GM23338 (cell line): ENCODE data around the gene BTC. TPM values are rescaled to one million over a fixed set of nuclear protein-coding genes. Genes with fewer than 3 reads are reported as not detected.

Source experiments
- ATAC-seq: fragments of 200-7000 bp; cut with Tn5 transposase; 3 replicates; pipeline ENCODE4 v1.9.1; 2020
- DNase-seq: peaks from one replicate; pipeline ENCODE4 v3.0.0-alpha.2; 2015; ENCODE audit warnings: low spot score
- H2AFZ ChIP-seq: fragments of 200-600 bp; sonication (generic); 2 replicates; pipeline ENCODE4 v1.8.0; 2016; ENCODE audit warnings: antibody characterized with exemption, mild to moderate bottlenecking, moderate library complexity
- H3F3A ChIP-seq: fragments of 200-600 bp; sonication (generic); replicated peaks from 2 replicates; pipeline ENCODE4 v1.8.0; 2017; ENCODE audit warnings: antibody characterized with exemption, mixed run types, low read depth
- H3K27ac ChIP-seq: fragments of 200-600 bp; sonication (generic); 2 replicates; pipeline ENCODE4 v1.6.1; 2016; ENCODE audit warnings: low read depth
- H3K27me3 ChIP-seq: fragments of 200-600 bp; sonication (generic); 2 replicates; pipeline ENCODE4 v1.8.0; 2016; ENCODE audit warnings: mild to moderate bottlenecking, mixed run types, moderate library complexity; ENCODE audit not compliant: insufficient read depth
- H3K36me3 ChIP-seq: fragments of 200-600 bp; sonication (generic); 2 replicates; pipeline ENCODE4 v1.8.0; 2016; ENCODE audit warnings: mild to moderate bottlenecking; ENCODE audit not compliant: insufficient read depth
- H3K4me1 ChIP-seq: fragments of 200-600 bp; sonication (generic); 2 replicates; pipeline ENCODE4 v1.8.0; 2016; ENCODE audit warnings: mild to moderate bottlenecking, moderate library complexity; ENCODE audit not compliant: insufficient read depth
- H3K4me2 ChIP-seq: fragments of 200-600 bp; sonication (generic); 2 replicates; pipeline ENCODE4 v1.7.1; 2017; ENCODE audit warnings: mixed run types
- H3K4me3 ChIP-seq: fragments of 200-600 bp; sonication (generic); 2 replicates; pipeline ENCODE4 v1.6.1; 2016; ENCODE audit warnings: mixed run types
- H3K79me2 ChIP-seq: fragments of 200-600 bp; sonication (generic); replicated peaks from 2 replicates; pipeline ENCODE4 v1.8.0; 2017; ENCODE audit warnings: mild to moderate bottlenecking; ENCODE audit not compliant: insufficient read depth
- H3K9me2 ChIP-seq: fragments of 200-600 bp; sonication (generic); 2 replicates; pipeline ENCODE4 v1.8.0; 2017; ENCODE audit not compliant: insufficient read depth
- H4K20me1 ChIP-seq: fragments of 200-600 bp; sonication (generic); replicated peaks from 2 replicates; pipeline ENCODE4 v1.8.0; 2017; ENCODE audit warnings: mild to moderate bottlenecking; ENCODE audit not compliant: insufficient read depth
- H3K27ac Mint-ChIP-seq: 2 replicates; pipeline ENCODE4 v1.8.0; 2020; ENCODE audit warnings: inconsistent platforms, mild to moderate bottlenecking, moderate library complexity, mixed read lengths
- H3K27me3 Mint-ChIP-seq: 3 replicates; pipeline ENCODE4 v1.8.0; 2022; ENCODE audit warnings: low read depth, mild to moderate bottlenecking, moderate library complexity, mixed read lengths, inconsistent platforms; ENCODE audit not compliant: insufficient read depth, poor library complexity
- H3K36me3 Mint-ChIP-seq: 3 replicates; pipeline ENCODE4 v1.8.0; 2021; ENCODE audit warnings: low read depth, mild to moderate bottlenecking, inconsistent platforms, moderate library complexity, mixed read lengths
- H3K4me1 Mint-ChIP-seq: 3 replicates; pipeline ENCODE4 v1.8.0; 2020; ENCODE audit warnings: mild to moderate bottlenecking, inconsistent platforms, mixed read lengths
- H3K4me3 Mint-ChIP-seq: 3 replicates; pipeline ENCODE4 v1.8.0; 2021; ENCODE audit warnings: moderate library complexity, mild to moderate bottlenecking, inconsistent platforms, mixed read lengths
- H3K9me3 Mint-ChIP-seq: 3 replicates; pipeline ENCODE4 v1.8.0; 2020; ENCODE audit warnings: moderate library complexity, mild to moderate bottlenecking, inconsistent platforms, mixed read lengths
- CREB1 ChIP-seq: fragments of 250-450 bp; sonication (Bioruptor Pico); IDR thresholded peaks from 2 replicates; pipeline ENCODE4 v1.5.0; 2020; ENCODE audit warnings: low read depth, mild to moderate bottlenecking, moderate library complexity
- JUNB ChIP-seq: IDR thresholded peaks from one replicate; pipeline ENCODE4 v1.6.1; 2016; ENCODE audit warnings: antibody characterized with exemption; ENCODE audit not compliant: unreplicated experiment
- POLR2AphosphoS5 ChIP-seq: IDR thresholded peaks from 2 replicates; pipeline ENCODE4 v1.6.1; 2016; ENCODE audit warnings: antibody characterized with exemption, low read depth
- STAT1 ChIP-seq: IDR thresholded peaks from one replicate; pipeline ENCODE4 v1.6.1; 2016; ENCODE audit warnings: antibody characterized with exemption; ENCODE audit not compliant: unreplicated experiment
- ZNF114 ChIP-seq: fragments of 250-450 bp; sonication (Bioruptor Pico); IDR thresholded peaks from 2 replicates; pipeline ENCODE4 v1.5.0; 2020; ENCODE audit warnings: mild to moderate bottlenecking, moderate library complexity
- polyA plus RNA-seq: library from polyadenylated mRNA; unstranded; fragments of >200 nt; fragmentation: Nextera tagmentation; extraction: Ambion mirVana; gene quantifications from 2 replicates; pipeline ENCODE4 v1.2.1, GENCODE V29; 2016
- total RNA-seq: library from RNA; depleted of rRNA; stranded (reverse); fragments of >200 nt; shearing (Covaris generic); gene quantifications from 2 replicates; pipeline ENCODE4 v1.2.3, GENCODE V29; 2014
- TF ChIP-seq, protein P1 (sequence below): IDR thresholded peaks from one replicate; pipeline ENCODE4 v1.6.1; 2018; ENCODE audit warnings: antibody characterized with exemption; ENCODE audit not compliant: unreplicated experiment
- TF ChIP-seq, protein P2 (sequence below): fragments of 250-450 bp; sonication (Bioruptor Pico); IDR thresholded peaks from 2 replicates; pipeline ENCODE4 v1.5.0; 2020; ENCODE audit warnings: mild to moderate bottlenecking, moderate library complexity

BTC gene
- total and polyA plus RNA-seq, 2 experiments from 2014 or later: 0.18 to 0.59 TPM

DNA sequence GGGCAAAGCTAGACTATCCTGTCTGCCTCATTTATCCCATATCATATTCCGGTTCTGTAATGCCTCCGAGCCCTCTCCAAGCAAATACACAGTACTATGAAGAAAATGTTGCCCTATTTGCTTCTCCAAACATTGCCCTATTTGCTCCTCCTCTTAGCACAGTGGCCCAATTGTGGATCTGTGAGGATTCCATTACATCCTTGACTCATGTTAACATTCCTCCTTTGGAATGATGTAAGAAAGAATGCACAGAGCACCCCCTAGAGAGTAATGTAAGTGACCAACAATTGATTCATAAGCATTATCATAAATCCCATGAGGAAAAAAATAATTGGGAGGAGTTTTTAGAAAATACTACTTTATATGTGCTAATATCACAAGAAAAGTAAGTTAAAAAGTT, 11.3 kb upstream of the BTC start (continued):
- TF ChIP-seq ZNF114 (CRISPR knock-in tag): no peak
- TF ChIP-seq JUNB: no peak
- no peak for TF ChIP-seq CREB1 (CRISPR knock-in tag)
- TF ChIP-seq, protein P1, sequence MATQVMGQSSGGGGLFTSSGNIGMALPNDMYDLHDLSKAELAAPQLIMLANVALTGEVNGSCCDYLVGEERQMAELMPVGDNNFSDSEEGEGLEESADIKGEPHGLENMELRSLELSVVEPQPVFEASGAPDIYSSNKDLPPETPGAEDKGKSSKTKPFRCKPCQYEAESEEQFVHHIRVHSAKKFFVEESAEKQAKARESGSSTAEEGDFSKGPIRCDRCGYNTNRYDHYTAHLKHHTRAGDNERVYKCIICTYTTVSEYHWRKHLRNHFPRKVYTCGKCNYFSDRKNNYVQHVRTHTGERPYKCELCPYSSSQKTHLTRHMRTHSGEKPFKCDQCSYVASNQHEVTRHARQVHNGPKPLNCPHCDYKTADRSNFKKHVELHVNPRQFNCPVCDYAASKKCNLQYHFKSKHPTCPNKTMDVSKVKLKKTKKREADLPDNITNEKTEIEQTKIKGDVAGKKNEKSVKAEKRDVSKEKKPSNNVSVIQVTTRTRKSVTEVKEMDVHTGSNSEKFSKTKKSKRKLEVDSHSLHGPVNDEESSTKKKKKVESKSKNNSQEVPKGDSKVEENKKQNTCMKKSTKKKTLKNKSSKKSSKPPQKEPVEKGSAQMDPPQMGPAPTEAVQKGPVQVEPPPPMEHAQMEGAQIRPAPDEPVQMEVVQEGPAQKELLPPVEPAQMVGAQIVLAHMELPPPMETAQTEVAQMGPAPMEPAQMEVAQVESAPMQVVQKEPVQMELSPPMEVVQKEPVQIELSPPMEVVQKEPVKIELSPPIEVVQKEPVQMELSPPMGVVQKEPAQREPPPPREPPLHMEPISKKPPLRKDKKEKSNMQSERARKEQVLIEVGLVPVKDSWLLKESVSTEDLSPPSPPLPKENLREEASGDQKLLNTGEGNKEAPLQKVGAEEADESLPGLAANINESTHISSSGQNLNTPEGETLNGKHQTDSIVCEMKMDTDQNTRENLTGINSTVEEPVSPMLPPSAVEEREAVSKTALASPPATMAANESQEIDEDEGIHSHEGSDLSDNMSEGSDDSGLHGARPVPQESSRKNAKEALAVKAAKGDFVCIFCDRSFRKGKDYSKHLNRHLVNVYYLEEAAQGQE: no peak

DNA sequence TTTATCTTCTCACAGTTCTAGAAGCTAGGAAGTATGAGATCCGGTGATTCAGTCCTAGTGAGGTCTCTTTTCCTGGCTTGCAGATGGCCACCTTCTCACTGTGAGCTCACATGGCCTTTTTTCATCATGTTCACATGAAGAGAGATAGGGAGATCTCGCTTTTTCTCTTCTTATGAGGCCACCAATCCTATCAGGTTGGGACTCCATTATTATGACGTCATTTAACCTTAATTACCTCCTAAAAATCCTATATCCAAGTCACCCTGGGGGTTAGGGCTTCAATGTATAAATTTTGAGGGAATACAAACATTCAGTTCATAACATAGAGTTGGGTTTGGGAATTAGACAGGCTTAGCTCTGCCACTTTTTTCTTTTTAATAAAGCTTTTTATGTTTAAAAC, 6.0 kb upstream of the BTC start:
- H3K9me2 ChIP-seq: no peaks in the 10 kb centered on the region
- Mint-ChIP-seq H3K4me3 (no peak overlapping the region), H3K36me3 (no peaks in the 10 kb centered on the region), H3K27me3 (peaks cover 1% of the 10 kb centered on the region), H3K9me3 (no peaks in the 10 kb centered on the region), H3K27ac (no peak overlapping the region), H3K4me1 (no peaks in the 10 kb centered on the region)
- no peaks in the 10 kb centered on the region for H4K20me1 ChIP-seq
- no peak overlapping the region for H3K4me3 ChIP-seq
- ATAC-seq (no peak), DNase-seq (no peak)
- H3K79me2 ChIP-seq: no peaks in the 10 kb centered on the region
- 0 out of 2 replicates have a peak, but pooled peaks cover under 1% of the 10 kb centered on the region for H3K4me1 ChIP-seq
- H3F3A ChIP-seq: no peaks in the 10 kb centered on the region
- no peaks in the 10 kb centered on the region for H3K36me3 ChIP-seq
- TF ChIP-seq, protein P2, sequence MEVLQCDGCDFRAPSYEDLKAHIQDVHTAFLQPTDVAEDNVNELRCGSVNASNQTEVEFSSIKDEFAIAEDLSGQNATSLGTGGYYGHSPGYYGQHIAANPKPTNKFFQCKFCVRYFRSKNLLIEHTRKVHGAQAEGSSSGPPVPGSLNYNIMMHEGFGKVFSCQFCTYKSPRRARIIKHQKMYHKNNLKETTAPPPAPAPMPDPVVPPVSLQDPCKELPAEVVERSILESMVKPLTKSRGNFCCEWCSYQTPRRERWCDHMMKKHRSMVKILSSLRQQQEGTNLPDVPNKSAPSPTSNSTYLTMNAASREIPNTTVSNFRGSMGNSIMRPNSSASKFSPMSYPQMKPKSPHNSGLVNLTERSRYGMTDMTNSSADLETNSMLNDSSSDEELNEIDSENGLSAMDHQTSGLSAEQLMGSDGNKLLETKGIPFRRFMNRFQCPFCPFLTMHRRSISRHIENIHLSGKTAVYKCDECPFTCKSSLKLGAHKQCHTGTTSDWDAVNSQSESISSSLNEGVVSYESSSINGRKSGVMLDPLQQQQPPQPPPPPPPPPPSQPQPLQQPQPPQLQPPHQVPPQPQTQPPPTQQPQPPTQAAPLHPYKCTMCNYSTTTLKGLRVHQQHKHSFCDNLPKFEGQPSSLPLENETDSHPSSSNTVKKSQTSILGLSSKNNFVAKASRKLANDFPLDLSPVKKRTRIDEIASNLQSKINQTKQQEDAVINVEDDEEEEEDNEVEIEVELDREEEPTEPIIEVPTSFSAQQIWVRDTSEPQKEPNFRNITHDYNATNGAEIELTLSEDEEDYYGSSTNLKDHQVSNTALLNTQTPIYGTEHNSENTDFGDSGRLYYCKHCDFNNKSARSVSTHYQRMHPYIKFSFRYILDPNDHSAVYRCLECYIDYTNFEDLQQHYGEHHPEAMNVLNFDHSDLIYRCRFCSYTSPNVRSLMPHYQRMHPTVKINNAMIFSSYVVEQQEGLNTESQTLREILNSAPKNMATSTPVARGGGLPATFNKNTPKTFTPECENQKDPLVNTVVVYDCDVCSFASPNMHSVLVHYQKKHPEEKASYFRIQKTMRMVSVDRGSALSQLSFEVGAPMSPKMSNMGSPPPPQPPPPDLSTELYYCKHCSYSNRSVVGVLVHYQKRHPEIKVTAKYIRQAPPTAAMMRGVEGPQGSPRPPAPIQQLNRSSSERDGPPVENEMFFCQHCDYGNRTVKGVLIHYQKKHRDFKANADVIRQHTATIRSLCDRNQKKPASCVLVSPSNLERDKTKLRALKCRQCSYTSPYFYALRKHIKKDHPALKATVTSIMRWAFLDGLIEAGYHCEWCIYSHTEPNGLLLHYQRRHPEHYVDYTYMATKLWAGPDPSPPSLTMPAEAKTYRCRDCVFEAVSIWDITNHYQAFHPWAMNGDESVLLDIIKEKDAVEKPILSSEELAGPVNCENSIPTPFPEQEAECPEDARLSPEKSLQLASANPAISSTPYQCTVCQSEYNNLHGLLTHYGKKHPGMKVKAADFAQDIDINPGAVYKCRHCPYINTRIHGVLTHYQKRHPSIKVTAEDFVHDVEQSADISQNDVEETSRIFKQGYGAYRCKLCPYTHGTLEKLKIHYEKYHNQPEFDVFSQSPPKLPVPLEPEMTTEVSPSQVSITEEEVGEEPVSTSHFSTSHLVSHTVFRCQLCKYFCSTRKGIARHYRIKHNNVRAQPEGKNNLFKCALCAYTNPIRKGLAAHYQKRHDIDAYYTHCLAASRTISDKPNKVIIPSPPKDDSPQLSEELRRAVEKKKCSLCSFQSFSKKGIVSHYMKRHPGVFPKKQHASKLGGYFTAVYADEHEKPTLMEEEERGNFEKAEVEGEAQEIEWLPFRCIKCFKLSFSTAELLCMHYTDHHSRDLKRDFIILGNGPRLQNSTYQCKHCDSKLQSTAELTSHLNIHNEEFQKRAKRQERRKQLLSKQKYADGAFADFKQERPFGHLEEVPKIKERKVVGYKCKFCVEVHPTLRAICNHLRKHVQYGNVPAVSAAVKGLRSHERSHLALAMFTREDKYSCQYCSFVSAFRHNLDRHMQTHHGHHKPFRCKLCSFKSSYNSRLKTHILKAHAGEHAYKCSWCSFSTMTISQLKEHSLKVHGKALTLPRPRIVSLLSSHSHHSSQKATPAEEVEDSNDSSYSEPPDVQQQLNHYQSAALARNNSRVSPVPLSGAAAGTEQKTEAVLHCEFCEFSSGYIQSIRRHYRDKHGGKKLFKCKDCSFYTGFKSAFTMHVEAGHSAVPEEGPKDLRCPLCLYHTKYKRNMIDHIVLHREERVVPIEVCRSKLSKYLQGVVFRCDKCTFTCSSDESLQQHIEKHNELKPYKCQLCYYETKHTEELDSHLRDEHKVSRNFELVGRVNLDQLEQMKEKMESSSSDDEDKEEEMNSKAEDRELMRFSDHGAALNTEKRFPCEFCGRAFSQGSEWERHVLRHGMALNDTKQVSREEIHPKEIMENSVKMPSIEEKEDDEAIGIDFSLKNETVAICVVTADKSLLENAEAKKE (CRISPR knock-in tag): no peak
- TF ChIP-seq STAT1: no peak
- TF ChIP-seq, protein P1: no peak
- TF ChIP-seq POLR2AphosphoS5: no peak
- no peak overlapping the region for H2AFZ ChIP-seq
- H3K4me2 ChIP-seq: no peak overlapping the region
- H3K27ac ChIP-seq: no peak overlapping the region
- no peaks in the 10 kb centered on the region for H3K27me3 ChIP-seq
